Adrenal gland (tissue), 12 donors: ENCODE data around the gene PDE7B. TPM values are rescaled to one million over a fixed set of nuclear protein-coding genes. Genes with fewer than 3 reads are reported as not detected.
"Not testable (repeated sequence)": the region's sequence is repeated elsewhere in the genome, so short reads cannot be mapped to it uniquely, and the experiment has no call there.

ENCODE experiments used
- DNase-seq, 7 donors: peaks; one replicate each; pipeline ENCODE4 v3.0.0-alpha.2; 2019 to 2020
- H3K27ac ChIP-seq, 5 donors: fragments of 200-600 bp; sonication (generic) in 4 of 5; 1 replicate in 3 of 5; 2 replicates in 2 of 5; pipeline versions ENCODE4 v1.5.1 to v1.8.0; 2016 to 2020; ENCODE audit warnings: mild to moderate bottlenecking in 1 of 5
- H3K27me3 ChIP-seq: fragments of 200-600 bp; 2 replicates; pipeline ENCODE4 v1.8.0; 2021
- H3K36me3 ChIP-seq, 2 donors: fragments of 200-600 bp; replicated peaks in 1 of 2; 1 replicate in 1 of 2; 2 replicates in 1 of 2; pipeline versions ENCODE4 v1.5.1 to v1.8.0; 2018 to 2022
- H3K4me1 ChIP-seq, 2 donors: fragments of 200-600 bp; replicated peaks in 1 of 2; 1 replicate in 1 of 2; 2 replicates in 1 of 2; pipeline versions ENCODE4 v1.5.1 to v1.8.0; 2018 to 2021
- H3K4me3 ChIP-seq, 4 donors: fragments of 200-600 bp; sonication (generic) in 3 of 4; one replicate each; pipeline ENCODE4 v1.5.1; 2016 to 2018
- H3K9me3 ChIP-seq, 3 donors: fragments of 200-600 bp; sonication (generic) in 1 of 3; replicated peaks in 1 of 3; 1 replicate in 2 of 3; 2 replicates in 1 of 3; pipeline versions ENCODE4 v1.5.1 to v1.8.0; 2016 to 2021
- POLR2A ChIP-seq, 2 donors: fragments of 450-650 bp; IDR thresholded peaks; one replicate each; pipeline ENCODE4 v1.6.1; 2017; ENCODE audit warnings: antibody characterized with exemption in 2 of 2, mild to moderate bottlenecking in 2 of 2, moderate library complexity in 1 of 2
- WGBS, 4 donors: extraction: QIAGEN DNeasy Blood & Tissue Kit in 2 of 4; methylation state at CpG; one replicate each; pipeline versions ENCODE4 v1.1.5 to v1.1.7; 2013 to 2017; 5-methylcytosine and 5-hydroxymethylcytosine counted together
- intact Hi-C, 2 donors: fragments of 100-400 bp; cut with DNase I; formaldehyde crosslinking; loops; one replicate each; pipeline versions ENCODE4 v1.14.1 to v1.15.0; 2022 to 2023
- polyA plus RNA-seq, 3 donors: library from polyadenylated mRNA; stranded (reverse); fragments of 200-250 nt in 2 of 3; fragments of 350-450 nt in 1 of 3; fragmentation: Illumina TruSeq in 1 of 3; extraction: RNeasy Lipid Tissue Mini Kit (QIAGEN cat#74804) in 1 of 3; gene quantifications; one replicate each; pipeline ENCODE4 v1.2.3, GENCODE V29; 2013 to 2014
- total RNA-seq, 9 donors: library from RNA; depleted of rRNA in 4 of 9; stranded (reverse); fragments of >200 nt in 4 of 9; fragments of 120-200 nt in 1 of 9; fragmentation: NEBNext Ultra II Directional in 1 of 9; extraction: Animal tissue kit (Norgen Biotek cat#: 25700) in 1 of 9; gene quantifications; one replicate each; pipeline versions ENCODE4 v1.1.0 to v1.2.4, GENCODE V29; 2013 to 2023
- TF ChIP-seq, protein P1 (sequence below), 6 experiments: fragments of 450-650 bp in 4 of 6; fragments of 200-600 bp in 2 of 6; sonication (generic) in 1 of 6; IDR thresholded peaks; 1 replicate in 5 of 6; 2 replicates in 1 of 6; pipeline versions ENCODE4 v1.5.1 to v1.8.0; 2016 to 2021; ENCODE audit warnings: antibody characterized with exemption in 6 of 6, mild to moderate bottlenecking in 2 of 6, moderate library complexity in 1 of 6
- donor health status: healthy with polysubstance abuse.
- donor health status: Bipolar disorder and iron deficiency.
- donor health status: DM: yes; HTN: yes; CAD: no.
- donor health status: DM: no; HTN: no; CAD: no.
- donor health status: DM: no; HTN: no; CAD: no.
- donor health status: DM: yes; HTN: yes; CAD: no.

Gene PDE7B
- total and polyA plus RNA-seq, 12 donors: 1.3 to 11.5 (median 5.2) TPM

DNA sequence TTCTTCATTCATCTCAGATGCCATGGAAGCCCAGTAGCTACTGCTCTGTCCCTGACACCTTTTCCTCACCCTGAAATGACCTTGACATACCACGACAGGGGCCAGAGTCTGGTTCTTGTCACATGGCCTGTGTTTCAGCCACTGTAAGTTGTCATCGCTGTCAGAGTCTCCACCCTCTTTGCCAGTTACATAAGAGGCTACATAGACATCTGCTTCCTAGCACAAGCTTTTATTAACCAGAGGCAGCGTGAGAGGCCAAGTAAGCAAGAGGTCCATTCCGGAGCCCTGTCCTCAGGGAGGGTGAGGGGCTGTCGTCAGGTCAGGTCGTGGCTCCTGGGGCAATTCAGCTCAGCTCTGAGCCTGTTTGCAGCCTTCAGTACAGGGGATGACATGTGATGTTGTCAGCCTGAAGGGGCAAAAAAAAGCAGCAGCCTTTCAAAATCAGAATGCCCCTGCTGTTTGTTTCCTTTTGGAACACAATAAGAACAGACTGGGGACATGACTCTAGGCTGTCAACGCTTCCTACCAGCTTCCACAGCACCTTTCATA is 252.3 kb downstream of the PDE7B start:
- TF ChIP-seq POLR2A (IDR thresholded peaks at IDR 0.05): no peak
- TF ChIP-seq, protein P1, sequence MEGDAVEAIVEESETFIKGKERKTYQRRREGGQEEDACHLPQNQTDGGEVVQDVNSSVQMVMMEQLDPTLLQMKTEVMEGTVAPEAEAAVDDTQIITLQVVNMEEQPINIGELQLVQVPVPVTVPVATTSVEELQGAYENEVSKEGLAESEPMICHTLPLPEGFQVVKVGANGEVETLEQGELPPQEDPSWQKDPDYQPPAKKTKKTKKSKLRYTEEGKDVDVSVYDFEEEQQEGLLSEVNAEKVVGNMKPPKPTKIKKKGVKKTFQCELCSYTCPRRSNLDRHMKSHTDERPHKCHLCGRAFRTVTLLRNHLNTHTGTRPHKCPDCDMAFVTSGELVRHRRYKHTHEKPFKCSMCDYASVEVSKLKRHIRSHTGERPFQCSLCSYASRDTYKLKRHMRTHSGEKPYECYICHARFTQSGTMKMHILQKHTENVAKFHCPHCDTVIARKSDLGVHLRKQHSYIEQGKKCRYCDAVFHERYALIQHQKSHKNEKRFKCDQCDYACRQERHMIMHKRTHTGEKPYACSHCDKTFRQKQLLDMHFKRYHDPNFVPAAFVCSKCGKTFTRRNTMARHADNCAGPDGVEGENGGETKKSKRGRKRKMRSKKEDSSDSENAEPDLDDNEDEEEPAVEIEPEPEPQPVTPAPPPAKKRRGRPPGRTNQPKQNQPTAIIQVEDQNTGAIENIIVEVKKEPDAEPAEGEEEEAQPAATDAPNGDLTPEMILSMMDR (IDR thresholded peaks at IDR 0.05): no peak
- intact Hi-C loops: no loop called here
- Histone ChIP-seq H3K27ac (peak overlapping the region in 3 of 5 donors; percentile 33 to 76 (median 65)), H3K36me3 (no peaks in the 10 kb centered on the region), H3K27me3 (no peaks in the 10 kb centered on the region), H3K9me3 (no peaks in the 10 kb centered on the region), H3K4me1 (peaks cover 0 to 25% of the 10 kb centered on the region in 2 donors), H3K4me3 (no peak overlapping the region)
- DNase-seq: peak; percentile 34 to 89 (median 43)
- 45 to 59% (median 53%) methylated on average over 5 to 7 of the region's 7 CpGs for WGBS, 4 donors

GRCh38 chr6:136104556-136104955 is 253.1 kb downstream of the PDE7B start:
- Histone ChIP-seq H3K27me3 (no peaks in the 10 kb centered on the region), H3K9me3 (no peaks in the 10 kb centered on the region), H3K36me3 (no peaks in the 10 kb centered on the region), H3K27ac (peak overlapping the region in 3 of 5 donors; percentile 22 to 76 (median 65)), H3K4me3 (no peak overlapping the region), H3K4me1 (peaks cover 0 to 25% of the 10 kb centered on the region in 2 donors)
- no peak for DNase-seq
- TF ChIP-seq, protein P1 (IDR thresholded peaks at IDR 0.05): no peak
- TF ChIP-seq POLR2A (IDR thresholded peaks at IDR 0.05): no peak
- 95 to 98% (median 98%) methylated on average over 2 of the region's 2 CpGs for WGBS, 4 donors
- intact Hi-C loops: no loop called here

GRCh38 chr6:136105797-136106196 is 254.3 kb downstream of the PDE7B start:
- H3K4me3 ChIP-seq, H3K9me3 ChIP-seq, H3K27ac ChIP-seq, H3K36me3 ChIP-seq, H3K27me3 ChIP-seq, DNase-seq, intact Hi-C loops: not testable (repeated sequence)
- WGBS, 4 donors: 92 to 99% (median 95%) methylated on average over 4 of the region's 4 CpGs
- peaks cover 0 to 25% of the 10 kb centered on the region in 2 donors for H3K4me1 ChIP-seq

DNA sequence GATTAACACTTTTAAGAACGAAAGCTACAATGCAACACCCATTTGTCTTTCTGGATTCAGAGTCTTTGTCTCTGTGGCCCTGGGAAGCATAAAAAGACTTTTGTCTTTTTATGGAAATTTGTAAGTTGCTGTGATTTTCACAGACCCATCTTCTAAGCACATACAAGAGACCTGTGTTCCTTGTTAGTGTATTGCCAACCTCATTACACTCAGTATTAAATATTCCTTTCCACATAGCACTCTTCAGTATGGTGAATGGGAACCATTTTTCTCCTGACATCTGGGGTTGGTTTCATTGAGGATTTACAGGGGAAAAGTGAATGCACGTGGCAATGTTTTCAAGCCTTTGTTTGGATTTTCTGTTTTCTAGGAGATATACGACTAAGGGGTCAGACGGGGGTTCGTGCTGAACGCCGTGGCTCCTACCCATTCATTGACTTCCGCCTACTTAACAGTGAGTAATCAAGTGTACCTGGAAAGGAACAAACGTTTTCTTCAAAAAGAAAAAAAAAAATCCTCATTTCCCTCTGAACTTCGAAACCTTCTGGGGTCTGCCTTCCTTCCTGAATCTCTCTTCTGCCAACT is 257.0 kb downstream of the PDE7B start:
- Histone ChIP-seq H3K36me3 (no peaks in the 10 kb centered on the region), H3K4me3 (no peak overlapping the region), H3K27me3 (no peaks in the 10 kb centered on the region), H3K9me3 (no peaks in the 10 kb centered on the region), H3K4me1 (peaks cover 0 to 22% of the 10 kb centered on the region in 2 donors), H3K27ac (no peak overlapping the region)
- 71 to 74% (median 74%) methylated on average over 10 of the region's 10 CpGs for WGBS, 4 donors
- no peak for TF ChIP-seq POLR2A (IDR thresholded peaks at IDR 0.05)
- TF ChIP-seq, protein P1 (IDR thresholded peaks at IDR 0.05): no peak
- intact Hi-C loops: no loop called here
- no peak for DNase-seq

GRCh38 chr6:136111831-136112230 is 260.3 kb downstream of the PDE7B start:
- H3K36me3 ChIP-seq: no peaks in the 10 kb centered on the region
- TF ChIP-seq, protein P1 (IDR thresholded peaks at IDR 0.05): no peak
- TF ChIP-seq POLR2A (IDR thresholded peaks at IDR 0.05): no peak
- DNase-seq: no peak
- peaks cover 0 to 19% of the 10 kb centered on the region in 2 donors for H3K4me1 ChIP-seq
- H3K9me3 ChIP-seq: no peaks in the 10 kb centered on the region
- intact Hi-C loops: no loop called here
- H3K27me3 ChIP-seq: no peaks in the 10 kb centered on the region
- H3K27ac ChIP-seq: no peak overlapping the region
- 87 to 100% (median 92%) methylated on average over 2 of the region's 2 CpGs for WGBS, 4 donors
- H3K4me3 ChIP-seq: no peak overlapping the region
